HCT116 (cell line): ENCODE results near the gene MOB2. TPM values are rescaled to one million over a fixed set of nuclear protein-coding genes. Genes with fewer than 3 reads are reported as not detected.

ENCODE experiments used
- ATAC-seq: fragments of 200-7000 bp; cut with Tn5 transposase; 2 replicates; pipeline ENCODE4 v1.9.1; 2020; ENCODE audit warnings: mild to moderate bottlenecking, moderate library complexity
- BruUV-seq: library from RNA; stranded (reverse); fragments of 400-500 nt; replicated peaks from 2 replicates; lab custom pipeline; 2021; lab: Mats Ljungman, UMichigan
- CTCF ChIA-PET: fragments of 300-600 bp; sonication (Branson Sonifier 250); formaldehyde crosslinking; loops from one replicate; lab custom pipeline; 2021; ENCODE audit warnings: antibody characterized with exemption; lab: Charles Lee
- POLR2A ChIA-PET: fragments of 300-600, 350-600 bp; sonication (Branson Sonifier 250); formaldehyde crosslinking; loops from one replicate; lab custom pipeline; 2021; ENCODE audit warnings: antibody characterized with exemption; lab: Charles Lee
- RAD21 ChIA-PET, 2 experiments: fragments of 300-600 bp; sonication (Branson Sonifier 250); formaldehyde crosslinking; loops; one replicate each; lab custom pipeline; 2023; ENCODE audit warnings: low total read pairs in 2 of 2; ENCODE audit not compliant: uncharacterized antibody in 2 of 2, unreplicated experiment in 2 of 2, low non-redundant PET in 1 of 2; lab: Charles Lee
- DNase-seq: peaks from one replicate; pipeline ENCODE4 v3.0.0-alpha.2; 2010; ENCODE audit warnings: low read depth, low spot score
- H2AFZ ChIP-seq: fragments of 200-600 bp; shearing (Covaris generic), sonication (generic); 2 replicates; pipeline ENCODE4 v1.6.1; 2017; ENCODE audit warnings: low read depth, mixed run types, mixed read lengths, antibody characterized with exemption, low read length; ENCODE audit not compliant: poor library complexity, severe bottlenecking
- H3K27ac ChIP-seq: 2 replicates; pipeline ENCODE4 v1.5.1; 2012; ENCODE audit warnings: low read depth, low read length
- H3K27me3 ChIP-seq: fragments of 200-600 bp; sonication (generic); 2 replicates; pipeline ENCODE4 v1.6.1; 2016; ENCODE audit warnings: mixed run types, low read length, mixed read lengths; ENCODE audit not compliant: insufficient read depth
- H3K36me3 ChIP-seq, 2 experiments: fragments of 200-500 bp in 1 of 2; fragments of 200-600 bp in 1 of 2; sonication (Bioruptor generic) in 1 of 2; sonication (generic) in 1 of 2; 2 replicates each; pipeline versions ENCODE4 v1.5.1 to v1.6.1; 2014 to 2016; ENCODE audit warnings: low read length in 2 of 2, inconsistent platforms in 1 of 2, mixed read lengths in 1 of 2, mixed run types in 1 of 2; ENCODE audit not compliant: insufficient read depth in 2 of 2, control insufficient read depth in 1 of 2
- H3K4me1 ChIP-seq, 2 experiments: fragments of 200-600 bp in 1 of 2; sonication (generic) in 1 of 2; 2 replicates each; pipeline versions ENCODE4 v1.5.1 to v1.6.1; 2012 to 2017; ENCODE audit warnings: low read length in 2 of 2, inconsistent platforms in 1 of 2, mild to moderate bottlenecking in 1 of 2, mixed read lengths in 1 of 2, mixed run types in 1 of 2, moderate library complexity in 1 of 2; ENCODE audit not compliant: insufficient read depth in 2 of 2, control insufficient read depth in 1 of 2
- H3K4me2 ChIP-seq: fragments of 200-600 bp; sonication (generic); 2 replicates; pipeline ENCODE4 v1.6.1; 2017; ENCODE audit warnings: mixed run types, low read length, mixed read lengths
- H3K4me3 ChIP-seq, 2 experiments: fragments of 200-600 bp in 1 of 2; sonication (generic) in 1 of 2; replicated peaks in 1 of 2; 2 replicates each; pipeline ENCODE4 v1.5.1; 2011 to 2016; ENCODE audit warnings: low read length in 2 of 2, control low read depth in 1 of 2, low read depth in 1 of 2, mild to moderate bottlenecking in 1 of 2, mixed read lengths in 1 of 2, mixed run types in 1 of 2
- H3K79me2 ChIP-seq: fragments of 200-600 bp; sonication (generic); 2 replicates; pipeline ENCODE4 v1.6.1; 2017; ENCODE audit warnings: mild to moderate bottlenecking, mixed run types, low read length, moderate library complexity, mixed read lengths; ENCODE audit not compliant: insufficient read depth
- H3K9ac ChIP-seq: fragments of 200-600 bp; sonication (generic); 2 replicates; pipeline ENCODE4 v1.6.1; 2016; ENCODE audit warnings: low read length, mixed read lengths
- H3K9me2 ChIP-seq: fragments of 200-600 bp; sonication (generic), shearing (Covaris generic); 2 replicates; pipeline ENCODE4 v1.6.1; 2017; ENCODE audit warnings: mixed run types, mild to moderate bottlenecking, moderate library complexity; ENCODE audit not compliant: insufficient read depth
- H3K9me3 ChIP-seq, 2 experiments: fragments of 200-500 bp in 1 of 2; fragments of 200-600 bp in 1 of 2; sonication (Bioruptor generic) in 1 of 2; sonication (generic) in 1 of 2; 2 replicates each; pipeline ENCODE4 v1.6.1; 2014 to 2017; ENCODE audit warnings: low read length in 2 of 2, mixed read lengths in 2 of 2, inconsistent platforms in 1 of 2, low read depth in 1 of 2, mild to moderate bottlenecking in 1 of 2, mixed run types in 1 of 2, moderate library complexity in 1 of 2; ENCODE audit not compliant: control insufficient read depth in 1 of 2, insufficient read depth in 1 of 2
- H4K20me1 ChIP-seq: fragments of 200-600 bp; sonication (generic), shearing (Covaris generic); 2 replicates; pipeline ENCODE4 v1.6.1; 2017; ENCODE audit warnings: mixed run types, mild to moderate bottlenecking, moderate library complexity; ENCODE audit not compliant: insufficient read depth
- ATF3 ChIP-seq: IDR thresholded peaks from 2 replicates; pipeline ENCODE4 v1.6.1; 2012
- CBX3 ChIP-seq: IDR thresholded peaks from 2 replicates; pipeline ENCODE4 v1.6.1; 2012; ENCODE audit warnings: low read depth
- CEBPB ChIP-seq: IDR thresholded peaks from 2 replicates; pipeline ENCODE4 v1.6.1; 2012; ENCODE audit warnings: low read depth
- CTCF ChIP-seq, 3 experiments: fragments of 200-600 bp in 1 of 3; sonication (generic) in 1 of 3; IDR thresholded peaks in 2 of 3; conservative IDR thresholded peaks in 1 of 3; 2 replicates each; pipeline ENCODE4 v1.5.1; 2012 to 2017; ENCODE audit warnings: low read depth in 2 of 3, low read length in 2 of 3, antibody characterized with exemption in 1 of 3, borderline replicate concordance in 1 of 3, control low read depth in 1 of 3, mild to moderate bottlenecking in 1 of 3, mixed read lengths in 1 of 3, mixed run types in 1 of 3, moderate library complexity in 1 of 3; ENCODE audit not compliant: insufficient read depth in 1 of 3
- EGR1 ChIP-seq: IDR thresholded peaks from 2 replicates; pipeline ENCODE4 v1.6.1; 2012; ENCODE audit warnings: low read depth
- ELF1 ChIP-seq: IDR thresholded peaks from 2 replicates; pipeline ENCODE4 v1.6.1; 2012; ENCODE audit warnings: low read depth, borderline replicate concordance
- EZH2phosphoT487 ChIP-seq: fragments of 200-600 bp; IDR thresholded peaks from 2 replicates; pipeline ENCODE4 v1.6.1; 2018; ENCODE audit warnings: antibody characterized with exemption, borderline replicate concordance
- FOSL1 ChIP-seq: IDR thresholded peaks from 2 replicates; pipeline ENCODE4 v1.6.1; 2012; ENCODE audit warnings: low read depth
- JUND ChIP-seq: IDR thresholded peaks from 2 replicates; pipeline ENCODE4 v1.6.1; 2012
- MAX ChIP-seq: IDR thresholded peaks from 2 replicates; pipeline ENCODE4 v1.6.1; 2012
- POLR2A ChIP-seq: IDR thresholded peaks from 2 replicates; pipeline ENCODE4 v1.7.0; 2011; ENCODE audit warnings: borderline replicate concordance; ENCODE audit not compliant: insufficient read depth, insufficient read length; ENCODE audit errors: extremely low read depth
- POLR2AphosphoS5 ChIP-seq: IDR thresholded peaks from 2 replicates; pipeline ENCODE4 v1.6.1; 2011; ENCODE audit warnings: mild to moderate bottlenecking, low read depth, low read length, moderate library complexity
- RAD21 ChIP-seq: IDR thresholded peaks from 2 replicates; pipeline ENCODE4 v1.6.1; 2012; ENCODE audit warnings: low read depth, mild to moderate bottlenecking
- REST ChIP-seq: IDR thresholded peaks from 2 replicates; pipeline ENCODE4 v1.6.1; 2012; ENCODE audit warnings: low read depth
- SP1 ChIP-seq: IDR thresholded peaks from 2 replicates; pipeline ENCODE4 v1.6.1; 2012; ENCODE audit warnings: low read depth
- SRF ChIP-seq: IDR thresholded peaks from 2 replicates; pipeline ENCODE4 v1.6.1; 2012; ENCODE audit warnings: low read depth
- TCF7L2 ChIP-seq: IDR thresholded peaks from 2 replicates; pipeline ENCODE4 v1.7.0; 2011; ENCODE audit warnings: borderline replicate concordance, inconsistent platforms; ENCODE audit not compliant: insufficient read depth, insufficient read length; ENCODE audit errors: extremely low read depth
- YY1 ChIP-seq: IDR thresholded peaks from 2 replicates; pipeline ENCODE4 v1.6.1; 2011; ENCODE audit warnings: low read length, low read depth, moderate library complexity, mild to moderate bottlenecking; ENCODE audit not compliant: insufficient replicate concordance; ENCODE audit errors: extremely low read depth
- ZBTB33 ChIP-seq: IDR thresholded peaks from 2 replicates; pipeline ENCODE4 v1.6.1; 2011; ENCODE audit warnings: mild to moderate bottlenecking, low read length, moderate library complexity; ENCODE audit not compliant: insufficient replicate concordance; ENCODE audit errors: extremely low read depth
- ZFX ChIP-seq: fragments of 450-650 bp; IDR thresholded peaks from 2 replicates; pipeline ENCODE4 v1.6.1; 2017
- intact Hi-C: fragments of 100-400 bp; cut with micrococcal nuclease; formaldehyde crosslinking; loops from 2 replicates; pipeline ENCODE4 v1.10.0; 2022
- total RNA-seq: library from RNA; stranded (reverse); gene quantifications from one replicate; pipeline ENCODE4 v1.2.1, GENCODE V29; 2021; ENCODE audit not compliant: unreplicated experiment

MOB2 gene
- total RNA-seq, 1 experiment from 2014 or later = 25.7 TPM

- Histone ChIP-seq H3K4me2 (no peak overlapping the region), H2AFZ (no peak overlapping the region), H3K79me2 (peaks cover 58% of the 10 kb centered on the region), H3K9ac (no peak overlapping the region), H4K20me1 (peaks cover 4% of the 10 kb centered on the region; the same call in 1 of the 2 replicates), H3K36me3 (no peaks in the 10 kb centered on the region), H3K4me3 (no peak overlapping the region), H3K9me2 (no peaks in the 10 kb centered on the region), H3K9me3 (peaks cover 0 to 6% of the 10 kb centered on the region in 2 experiments; a peak in 1 of 4 replicates), H3K27ac (no peak overlapping the region), H3K27me3 (no peaks in the 10 kb centered on the region), H3K4me1 (no peaks in the 10 kb centered on the region)
- ATAC-seq (no peak), DNase-seq (no peak)
- RAD21 ChIA-PET = no interaction called here
- TF ChIP-seq EGR1 = no peak
- TF ChIP-seq TCF7L2 = no peak
- no peak for TF ChIP-seq SP1
- no peak for TF ChIP-seq SRF
- TF ChIP-seq FOSL1 = no peak
- no peak for TF ChIP-seq CEBPB
- no peak for TF ChIP-seq EZH2phosphoT487
- TF ChIP-seq POLR2A = no peak
- no peak for TF ChIP-seq RAD21
- TF ChIP-seq JUND = no peak
- no peak for TF ChIP-seq ELF1
- no peak for TF ChIP-seq YY1
- no peak for TF ChIP-seq ATF3
- no peak for TF ChIP-seq CBX3
- TF ChIP-seq ZBTB33 = no peak
- TF ChIP-seq MAX = no peak
- TF ChIP-seq REST = no peak
- no peak for TF ChIP-seq ZFX
- TF ChIP-seq POLR2AphosphoS5 = no peak
- TF ChIP-seq CTCF (IDR thresholded peaks at IDR 0.05 in 2 of 3, conservative IDR thresholded peaks at IDR 0.05 in 1 of 3; ENCODE audit: borderline replicate concordance in 1 of 3, insufficient read depth in 1 of 3, low read depth in 2 of 3, low read length in 2 of 3) = no peak
- CTCF ChIA-PET = no interaction called here
- intact Hi-C loops = no loop called here
- BruUV-seq = no TSS peak
- POLR2A ChIA-PET = no interaction called here
Measured at GRCh38 chr11:1494650-1495049, 8.1 kb upstream of the MOB2 start.
